ENCODE measurements around the gene CD1E. TPM values are rescaled to one million over a fixed set of nuclear protein-coding genes. Genes with fewer than 3 reads are reported as not detected.

CD1E gene
- total RNA-seq (not detected), total RNA-seq (0 to 0.87 (median 0) reads per million in 172 experiments)
- polyA plus RNA-seq (2013, experiment 1 of 2) = 2.3 TPM
- 0.78 TPM for polyA plus RNA-seq (2013, experiment 2 of 2)

- TF ChIP-seq CTCF (IDR thresholded peaks at IDR 0.05) = no peak
- Histone ChIP-seq H3K9me3 (ENCODE audit: control insufficient read depth in 1 of 2, insufficient read depth in 1 of 2, low read length in 2 of 2) (peaks cover 0 to 7% of the 10 kb centered on the region in 2 experiments), H3K27me3 (ENCODE audit: control insufficient read depth in 1 of 2, insufficient read depth in 2 of 2, low read length in 2 of 2) (peaks cover 5 to 9% of the 10 kb centered on the region in 2 experiments), H3K4me3 (ENCODE audit: low read length) (no peak within 1 kb of the TSS), H3K4me1 (ENCODE audit: insufficient read depth, low read length) (no peaks in the 10 kb centered on the region), H3K36me3 (ENCODE audit: insufficient read depth, low read length) (no peaks in the 10 kb centered on the region), H3K27ac (ENCODE audit: low read depth in 1 of 2, low read length in 2 of 2) (no peak within 1 kb of the TSS)
- CTCF ChIA-PET = no interaction called here
- POLR2A ChIA-PET = no interaction called here
- H3K27me3 Mint-ChIP-seq = peaks cover 39% of the 10 kb centered on the region
- no peak within 1 kb of the TSS for H3K27ac Mint-ChIP-seq
- no peak for ATAC-seq (ENCODE audit: poor library complexity)
- intact Hi-C loops (cut with DNase I, micrococcal nuclease) = no loop called here
- H3K4me1 Mint-ChIP-seq (ENCODE audit: low read depth) = no peaks in the 10 kb centered on the region
- peak in 1 of 14 experiments; percentile 7 for DNase-seq
- H3K4me3 Mint-ChIP-seq = no peak within 1 kb of the TSS
- no peaks in the 10 kb centered on the region for H3K9me3 Mint-ChIP-seq
- H3K36me3 Mint-ChIP-seq (ENCODE audit: low read depth) = no peaks in the 10 kb centered on the region
Observed at GRCh38 chr1:158353303-158354075, at the start of gene CD1E. Gene CD1E (plus strand): TSS chr1:158353894. CDS start chr1:158353989, 95 bp downstream.

- Mint-ChIP-seq H3K27ac (no peak overlapping the region), H3K9me3 (peaks cover 6% of the 10 kb centered on the region), H3K4me3 (no peak overlapping the region), H3K27me3 (no peaks in the 10 kb centered on the region), H3K4me1 (ENCODE audit: low read depth) (no peaks in the 10 kb centered on the region), H3K36me3 (ENCODE audit: low read depth) (no peaks in the 10 kb centered on the region)
- DNase-seq (no peak), ATAC-seq (ENCODE audit: poor library complexity) (no peak)
- TF ChIP-seq CTCF (IDR thresholded peaks at IDR 0.05) = no peak
- Histone ChIP-seq H3K4me1 (ENCODE audit: insufficient read depth, low read length) (no peaks in the 10 kb centered on the region), H3K27me3 (ENCODE audit: control insufficient read depth in 1 of 2, insufficient read depth in 2 of 2, low read length in 2 of 2) (no peaks in the 10 kb centered on the region), H3K27ac (ENCODE audit: low read depth in 1 of 2, low read length in 2 of 2) (no peak overlapping the region), H3K9me3 (ENCODE audit: control insufficient read depth in 1 of 2, insufficient read depth in 1 of 2, low read length in 2 of 2) (peaks cover 0 to 9% of the 10 kb centered on the region in 2 experiments), H3K36me3 (ENCODE audit: insufficient read depth, low read length) (no peaks in the 10 kb centered on the region), H3K4me3 (ENCODE audit: low read length) (no peak overlapping the region)
- POLR2A ChIA-PET = no interaction called here
- CTCF ChIA-PET = no interaction called here
- intact Hi-C loops (cut with DNase I, micrococcal nuclease) = no loop called here
Observed at GRCh38 chr1:158310623-158311022, 43.1 kb upstream of the CD1E start.

GRCh38 chr1:158311066-158311465 is 42.6 kb upstream of the CD1E start:
- H3K27me3 ChIP-seq (ENCODE audit: control insufficient read depth in 1 of 2, insufficient read depth in 2 of 2, low read length in 2 of 2) = no peaks in the 10 kb centered on the region
- ATAC-seq (ENCODE audit: poor library complexity) (no peak), DNase-seq (no peak)
- no peak overlapping the region for H3K27ac Mint-ChIP-seq
- no peak overlapping the region for H3K27ac ChIP-seq (ENCODE audit: low read depth in 1 of 2, low read length in 2 of 2)
- intact Hi-C loops (cut with DNase I, micrococcal nuclease) = no loop called here
- H3K4me3 Mint-ChIP-seq = no peak overlapping the region
- peaks cover 0 to 9% of the 10 kb centered on the region in 2 experiments for H3K9me3 ChIP-seq (ENCODE audit: control insufficient read depth in 1 of 2, insufficient read depth in 1 of 2, low read length in 2 of 2)
- no peaks in the 10 kb centered on the region for H3K4me1 ChIP-seq (ENCODE audit: insufficient read depth, low read length)
- no peaks in the 10 kb centered on the region for H3K27me3 Mint-ChIP-seq
- H3K36me3 ChIP-seq (ENCODE audit: insufficient read depth, low read length) = no peaks in the 10 kb centered on the region
- H3K36me3 Mint-ChIP-seq (ENCODE audit: low read depth) = no peaks in the 10 kb centered on the region
- CTCF ChIA-PET = no interaction called here
- peaks cover 6% of the 10 kb centered on the region for H3K9me3 Mint-ChIP-seq
- H3K4me3 ChIP-seq (ENCODE audit: low read length) = no peak overlapping the region
- POLR2A ChIA-PET = no interaction called here
- TF ChIP-seq CTCF (IDR thresholded peaks at IDR 0.05) = no peak
- H3K4me1 Mint-ChIP-seq (ENCODE audit: low read depth) = no peaks in the 10 kb centered on the region

Data from CD4-positive, alpha-beta T cell (primary cell).